ENCODE data around the gene PACC1. TPM values are rescaled to one million over a fixed set of nuclear protein-coding genes. Genes with fewer than 3 reads are reported as not detected.

Gene PACC1
- total RNA-seq, 1 experiment from 2014 or later, result 17.6 TPM

DNA sequence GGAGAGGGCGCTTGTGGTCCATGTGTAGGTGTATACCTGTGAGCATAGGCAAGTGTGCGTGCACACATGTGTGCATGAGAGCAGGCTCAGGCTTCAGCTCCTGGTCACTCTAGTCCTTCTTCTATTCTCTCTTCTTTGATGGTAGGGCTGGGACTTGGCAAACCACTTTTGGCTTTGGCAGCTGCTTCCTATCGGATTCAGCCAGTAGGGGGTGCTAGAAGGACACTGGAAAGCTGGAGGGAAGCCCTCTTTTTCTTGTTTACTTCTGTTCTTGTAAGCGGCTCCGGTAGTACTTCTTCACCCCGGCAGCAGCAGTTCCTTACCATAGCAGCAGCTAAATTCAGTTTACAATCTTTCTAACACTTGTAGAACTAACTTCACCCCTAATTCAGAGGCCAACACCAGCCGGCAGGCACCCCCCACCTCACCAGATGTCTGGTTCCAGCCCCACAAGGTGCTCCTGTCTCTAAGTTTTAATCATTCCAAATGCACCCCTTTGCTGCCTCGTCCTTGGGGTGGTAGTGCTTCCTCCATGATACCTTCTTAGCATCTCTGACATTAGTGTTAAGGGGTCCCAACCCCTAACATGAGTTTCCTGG, 43.2 kb upstream of the PACC1 start:
- H3K9ac ChIP-seq (ENCODE audit: low read length), result no peak overlapping the region
- peaks cover 0 to 6% of the 10 kb centered on the region in 2 experiments; a peak in 1 of 4 replicates for H3K4me1 ChIP-seq (ENCODE audit: control insufficient read depth in 1 of 2, insufficient read depth in 2 of 2, low read length in 2 of 2)
- H3K27me3 ChIP-seq (ENCODE audit: insufficient read depth, low read length), result no peaks in the 10 kb centered on the region
- no peaks in the 10 kb centered on the region for H3K9me2 ChIP-seq (ENCODE audit: insufficient read depth)
- H3K4me2 ChIP-seq (ENCODE audit: low read length), result no peak overlapping the region
- CTCF ChIA-PET, result interaction anchor here (0.6 to 4.4 kb wide), 10 partner anchors 8 to 778 kb away, joined by 3 to 122 read pairs (median 6); partner anchors contain the start of genes DTL and INTS7
- RAD21 ChIA-PET (ENCODE audit: low non-redundant PET in 1 of 2, low total read pairs in 2 of 2, uncharacterized antibody in 2 of 2, unreplicated experiment in 2 of 2), result interaction anchor here (0.6 to 1.2 kb wide), 3 partner anchors 19 to 387 kb away, joined by 3 to 5 read pairs (median 3); no protein-coding TSS in a partner anchor
- peak; percentile 45; the same call in 1 of the 2 replicates for ATAC-seq
- TF ChIP-seq, protein P1, sequence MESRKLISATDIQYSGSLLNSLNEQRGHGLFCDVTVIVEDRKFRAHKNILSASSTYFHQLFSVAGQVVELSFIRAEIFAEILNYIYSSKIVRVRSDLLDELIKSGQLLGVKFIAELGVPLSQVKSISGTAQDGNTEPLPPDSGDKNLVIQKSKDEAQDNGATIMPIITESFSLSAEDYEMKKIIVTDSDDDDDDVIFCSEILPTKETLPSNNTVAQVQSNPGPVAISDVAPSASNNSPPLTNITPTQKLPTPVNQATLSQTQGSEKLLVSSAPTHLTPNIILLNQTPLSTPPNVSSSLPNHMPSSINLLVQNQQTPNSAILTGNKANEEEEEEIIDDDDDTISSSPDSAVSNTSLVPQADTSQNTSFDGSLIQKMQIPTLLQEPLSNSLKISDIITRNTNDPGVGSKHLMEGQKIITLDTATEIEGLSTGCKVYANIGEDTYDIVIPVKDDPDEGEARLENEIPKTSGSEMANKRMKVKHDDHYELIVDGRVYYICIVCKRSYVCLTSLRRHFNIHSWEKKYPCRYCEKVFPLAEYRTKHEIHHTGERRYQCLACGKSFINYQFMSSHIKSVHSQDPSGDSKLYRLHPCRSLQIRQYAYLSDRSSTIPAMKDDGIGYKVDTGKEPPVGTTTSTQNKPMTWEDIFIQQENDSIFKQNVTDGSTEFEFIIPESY (IDR thresholded peaks at IDR 0.05; ENCODE audit: extremely low read depth, insufficient replicate concordance, low read length), result no peak
- TF ChIP-seq RAD21 (IDR thresholded peaks at IDR 0.05; ENCODE audit: low read depth), result peak; percentile 93
- no peak for TF ChIP-seq CEBPB (IDR thresholded peaks at IDR 0.05; ENCODE audit: low read depth)
- TF ChIP-seq, protein P2, sequence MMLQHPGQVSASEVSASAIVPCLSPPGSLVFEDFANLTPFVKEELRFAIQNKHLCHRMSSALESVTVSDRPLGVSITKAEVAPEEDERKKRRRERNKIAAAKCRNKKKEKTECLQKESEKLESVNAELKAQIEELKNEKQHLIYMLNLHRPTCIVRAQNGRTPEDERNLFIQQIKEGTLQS (IDR thresholded peaks at IDR 0.05), result no peak
- TF ChIP-seq JUND (IDR thresholded peaks at IDR 0.05), result no peak
- no peak for TF ChIP-seq ZFX (IDR thresholded peaks at IDR 0.05)
- TF ChIP-seq, protein P3, sequence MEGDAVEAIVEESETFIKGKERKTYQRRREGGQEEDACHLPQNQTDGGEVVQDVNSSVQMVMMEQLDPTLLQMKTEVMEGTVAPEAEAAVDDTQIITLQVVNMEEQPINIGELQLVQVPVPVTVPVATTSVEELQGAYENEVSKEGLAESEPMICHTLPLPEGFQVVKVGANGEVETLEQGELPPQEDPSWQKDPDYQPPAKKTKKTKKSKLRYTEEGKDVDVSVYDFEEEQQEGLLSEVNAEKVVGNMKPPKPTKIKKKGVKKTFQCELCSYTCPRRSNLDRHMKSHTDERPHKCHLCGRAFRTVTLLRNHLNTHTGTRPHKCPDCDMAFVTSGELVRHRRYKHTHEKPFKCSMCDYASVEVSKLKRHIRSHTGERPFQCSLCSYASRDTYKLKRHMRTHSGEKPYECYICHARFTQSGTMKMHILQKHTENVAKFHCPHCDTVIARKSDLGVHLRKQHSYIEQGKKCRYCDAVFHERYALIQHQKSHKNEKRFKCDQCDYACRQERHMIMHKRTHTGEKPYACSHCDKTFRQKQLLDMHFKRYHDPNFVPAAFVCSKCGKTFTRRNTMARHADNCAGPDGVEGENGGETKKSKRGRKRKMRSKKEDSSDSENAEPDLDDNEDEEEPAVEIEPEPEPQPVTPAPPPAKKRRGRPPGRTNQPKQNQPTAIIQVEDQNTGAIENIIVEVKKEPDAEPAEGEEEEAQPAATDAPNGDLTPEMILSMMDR (IDR thresholded peaks at IDR 0.05 in 2 of 3, conservative IDR thresholded peaks at IDR 0.05 in 1 of 3; ENCODE audit: borderline replicate concordance in 1 of 3, insufficient read depth in 1 of 3, low read depth in 2 of 3, low read length in 2 of 3), result peak; percentile 77 to 81 (median 79)
- H3K27ac ChIP-seq (ENCODE audit: low read depth, low read length), result no peak overlapping the region
- intact Hi-C loops (cut with micrococcal nuclease), result loop anchor here (2.0 to 10.0 kb wide), 5 partner anchors 91 to 761 kb away; partner anchors contain the start of gene PPP2R5A
- no peaks in the 10 kb centered on the region for H3K36me3 ChIP-seq (ENCODE audit: control insufficient read depth in 1 of 2, insufficient read depth in 2 of 2, low read length in 2 of 2)
- BruUV-seq (replicated peaks), result no TSS peak
- H4K20me1 ChIP-seq (ENCODE audit: insufficient read depth), result no peaks in the 10 kb centered on the region
- no peaks in the 10 kb centered on the region for H3K9me3 ChIP-seq (ENCODE audit: control insufficient read depth in 1 of 2, insufficient read depth in 1 of 2, low read depth in 1 of 2, low read length in 2 of 2)
- no peak overlapping the region for H3K4me3 ChIP-seq (replicated peaks in 1 of 2; ENCODE audit: low read depth in 1 of 2, low read length in 2 of 2)
- peak; percentile 48 for DNase-seq (ENCODE audit: low read depth, low spot score)
- POLR2A ChIA-PET, result no interaction called here
- H2AFZ ChIP-seq (ENCODE audit: low read depth, low read length, poor library complexity, severe bottlenecking), result no peak overlapping the region
- no peaks in the 10 kb centered on the region for H3K79me2 ChIP-seq (ENCODE audit: insufficient read depth, low read length)

Measured in HCT116 (cell line).